Stimulated activated CD8-positive, alpha-beta memory T cell treated with anti-CD3 and anti-CD28 coated beads, Interleukin-4, amount 100 ng/mL, for 4 hours (primary cell): Measurements from ENCODE around the gene ARFIP1.
"Not testable (repeated sequence)": the region's sequence is repeated elsewhere in the genome, so short reads cannot be mapped to it uniquely, and the experiment has no call there.

ENCODE experiments used
- DNase-seq, 2 donors: peaks; one replicate each; pipeline ENCODE4 v3.0.0-alpha.2; 2020; ENCODE audit warnings: low read depth in 2 of 2, low spot score in 1 of 2

ARFIP1 gene

DNA sequence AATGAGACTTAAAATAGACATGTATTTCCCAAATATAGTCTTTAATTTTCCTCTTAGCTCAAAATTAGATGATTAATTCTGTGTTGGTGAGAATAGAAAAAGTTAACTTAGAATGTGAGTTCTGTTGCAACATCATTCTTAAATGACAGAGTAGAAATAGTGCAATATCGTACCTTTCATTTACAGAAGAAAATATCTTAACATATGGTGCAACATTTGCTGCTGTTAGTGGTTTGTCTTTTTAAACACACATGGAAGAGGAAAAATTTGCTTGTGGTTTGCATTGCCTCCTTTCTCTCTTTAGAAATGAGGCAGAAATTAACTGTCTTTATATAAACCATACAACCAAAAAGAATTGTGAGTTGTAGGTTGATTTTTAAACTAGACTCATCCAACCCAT lies 117.1 kb downstream of the ARFIP1 start:
- no peak for DNase-seq

DNA sequence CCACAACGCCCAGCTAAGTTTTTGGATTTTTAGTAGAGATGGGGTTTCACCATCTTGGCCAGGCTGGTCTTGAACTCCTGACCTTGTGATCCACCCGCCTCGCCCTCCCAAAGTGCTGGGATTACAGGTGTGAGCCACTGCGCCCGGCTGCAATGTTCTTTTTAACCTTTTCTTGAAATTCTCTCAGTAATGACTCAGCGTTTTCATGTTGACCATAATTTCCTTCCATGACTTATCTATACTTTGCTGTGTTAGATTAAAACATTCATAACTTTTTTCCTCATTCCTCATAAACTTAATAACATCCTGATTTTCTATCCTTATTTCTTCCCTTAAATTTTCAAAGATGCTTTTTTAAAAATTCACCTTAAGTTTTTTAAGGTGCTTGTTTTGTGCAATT lies 118.4 kb downstream of the ARFIP1 start:
- DNase-seq = not testable (repeated sequence)

DNA sequence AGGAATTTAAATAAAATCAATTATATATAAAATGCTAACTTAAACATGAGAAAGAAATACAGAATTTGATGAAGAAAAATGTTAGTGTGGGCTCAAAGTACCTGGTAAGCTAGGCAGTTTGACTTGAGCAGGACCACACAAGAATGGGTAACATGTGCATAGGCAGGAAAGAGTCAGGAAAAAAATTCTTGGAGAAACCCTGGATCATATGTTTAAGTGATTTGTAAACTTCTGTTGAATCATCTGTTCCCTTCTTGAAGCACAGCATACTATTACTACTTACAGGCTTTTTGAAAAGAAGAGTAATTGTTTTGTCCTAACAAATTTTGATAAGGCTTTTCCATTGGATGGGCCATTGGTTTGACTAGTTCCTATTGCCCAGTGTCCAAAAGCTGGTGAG lies 118.9 kb downstream of the ARFIP1 start:
- DNase-seq = no peak

DNA sequence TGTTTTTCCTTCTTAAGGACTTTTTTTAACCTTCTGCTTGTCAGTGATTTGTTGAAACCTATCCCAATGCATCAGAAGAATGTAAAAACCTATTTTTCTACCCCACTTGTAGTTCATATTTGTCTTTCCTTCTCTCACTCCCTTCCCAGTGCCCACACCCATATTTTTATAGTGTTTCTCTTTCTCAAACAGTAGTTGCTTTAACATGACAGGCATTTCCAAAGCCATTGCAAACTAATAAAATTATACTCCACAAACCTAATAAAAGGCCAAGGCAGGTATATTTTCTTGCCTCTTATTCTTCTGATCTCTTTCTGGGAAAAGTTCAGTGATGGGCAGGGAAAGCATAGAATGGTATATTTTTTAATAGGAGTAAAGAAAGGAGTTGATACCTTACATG lies 120.6 kb downstream of the ARFIP1 start:
- no peak for DNase-seq

DNA sequence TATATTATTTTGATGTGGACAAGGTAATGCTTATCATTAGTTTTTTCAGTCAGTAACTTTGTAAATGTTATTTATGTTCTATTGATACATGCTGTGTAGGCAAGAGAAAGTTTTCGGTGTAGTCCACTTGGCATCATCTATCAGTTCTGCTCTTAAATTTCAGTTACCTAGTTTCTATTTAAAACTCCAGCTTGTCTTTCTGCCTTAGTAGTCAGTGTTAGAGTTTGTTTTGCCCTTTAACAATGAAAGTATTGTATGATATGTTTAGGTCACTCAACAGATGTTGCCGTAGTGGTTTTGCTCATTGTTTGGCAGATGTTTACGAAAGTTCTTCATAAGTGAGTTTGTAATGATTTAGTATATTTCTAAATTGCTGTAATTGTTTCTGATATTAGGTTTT lies 121.5 kb downstream of the ARFIP1 start:
- no peak for DNase-seq

DNA sequence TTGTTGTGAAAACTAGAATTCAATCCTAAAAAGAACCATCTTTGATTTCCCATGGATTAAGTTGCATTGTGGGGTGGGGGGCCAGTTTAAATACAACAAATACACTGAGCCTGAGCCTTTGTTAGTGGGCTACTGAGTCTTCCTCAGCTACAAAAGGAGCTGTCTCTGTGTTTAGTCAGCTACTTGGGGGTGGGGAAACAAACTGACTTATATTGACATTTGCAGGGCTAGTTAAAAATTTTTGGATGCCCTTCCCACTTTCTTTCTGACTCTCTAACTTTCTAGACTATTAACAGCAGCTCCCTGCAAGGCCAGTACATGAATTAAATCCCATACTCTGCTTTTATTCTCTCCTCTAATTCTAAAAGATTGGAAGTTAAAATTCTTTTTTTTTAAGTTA lies 123.9 kb downstream of the ARFIP1 start:
- no peak for DNase-seq

DNA sequence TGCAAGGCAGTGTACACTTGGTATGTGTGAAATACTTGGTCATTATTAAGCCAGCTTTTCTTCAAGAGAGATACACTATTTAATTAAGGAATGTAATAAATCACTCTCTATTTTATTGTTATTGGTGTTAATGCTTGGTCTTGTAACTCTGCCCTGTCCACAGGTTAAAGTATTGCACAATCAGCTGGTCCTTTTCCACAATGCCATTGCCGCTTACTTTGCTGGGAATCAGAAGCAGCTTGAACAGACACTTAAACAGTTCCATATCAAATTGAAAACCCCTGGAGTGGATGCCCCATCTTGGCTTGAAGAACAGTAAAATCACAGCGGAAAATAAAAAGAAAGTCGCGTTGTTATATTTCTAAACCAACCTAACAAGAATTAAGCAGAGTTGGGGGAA lies 130.1 kb downstream of the ARFIP1 start:
- no peak for DNase-seq

DNA sequence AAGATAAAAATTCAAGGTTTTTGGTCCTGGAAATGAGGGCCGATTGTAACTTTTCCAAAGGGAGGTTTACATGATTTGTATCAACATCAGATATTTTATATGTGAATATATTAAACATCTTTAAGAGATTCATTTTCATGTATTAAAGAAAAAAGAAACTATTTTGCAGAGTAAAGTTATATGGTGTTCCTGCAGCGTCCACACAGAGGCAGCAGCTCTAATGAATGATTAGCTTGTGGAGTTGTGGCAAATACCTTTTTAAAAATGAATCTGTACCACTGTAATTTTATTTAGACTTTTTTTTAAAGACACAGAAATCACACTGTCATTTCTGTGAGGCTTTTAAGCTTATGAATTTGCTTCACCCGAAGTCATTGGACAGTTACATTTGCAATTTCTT lies 130.8 kb downstream of the ARFIP1 start:
- no peak for DNase-seq

DNA sequence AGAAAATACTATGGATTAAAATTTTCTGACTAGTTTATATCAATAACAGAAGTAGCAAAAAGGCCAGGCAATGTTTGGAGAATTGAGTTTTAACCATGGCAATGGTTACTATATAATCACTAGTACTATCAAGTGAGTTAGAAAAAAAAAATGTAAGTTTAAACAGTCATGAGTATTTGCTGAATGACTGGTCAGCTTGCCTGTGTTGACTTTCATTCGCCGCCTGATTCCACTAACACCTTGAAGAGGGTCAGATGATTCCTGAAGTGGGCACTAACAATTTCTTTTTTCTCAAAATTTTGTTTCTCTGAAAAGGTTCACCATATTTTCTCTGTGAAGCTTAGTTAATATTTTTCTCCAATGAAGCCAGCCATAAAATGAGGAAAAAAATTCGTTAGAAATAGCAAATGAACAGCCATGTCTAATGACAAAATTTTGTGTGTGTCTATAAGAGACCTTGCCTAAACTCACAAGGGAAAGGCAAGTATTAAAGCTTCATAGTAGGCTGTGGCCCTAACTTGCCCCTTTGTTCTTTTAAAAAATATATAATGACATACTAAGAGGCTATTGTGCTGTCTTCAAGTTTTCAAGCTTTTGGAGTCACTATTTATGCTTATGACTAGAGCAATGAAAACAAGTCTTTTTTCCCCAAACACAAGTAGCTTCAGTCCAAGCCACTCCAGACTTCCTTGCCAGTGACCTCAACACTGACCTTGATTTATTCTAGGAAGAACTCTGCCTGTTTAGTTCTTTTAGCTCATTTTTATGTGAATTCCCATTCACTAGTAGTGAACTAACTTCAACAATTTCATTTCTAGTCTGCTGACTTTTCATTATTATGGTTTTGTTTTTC lies 138.0 kb downstream of the ARFIP1 start:
- no peak for DNase-seq

DNA sequence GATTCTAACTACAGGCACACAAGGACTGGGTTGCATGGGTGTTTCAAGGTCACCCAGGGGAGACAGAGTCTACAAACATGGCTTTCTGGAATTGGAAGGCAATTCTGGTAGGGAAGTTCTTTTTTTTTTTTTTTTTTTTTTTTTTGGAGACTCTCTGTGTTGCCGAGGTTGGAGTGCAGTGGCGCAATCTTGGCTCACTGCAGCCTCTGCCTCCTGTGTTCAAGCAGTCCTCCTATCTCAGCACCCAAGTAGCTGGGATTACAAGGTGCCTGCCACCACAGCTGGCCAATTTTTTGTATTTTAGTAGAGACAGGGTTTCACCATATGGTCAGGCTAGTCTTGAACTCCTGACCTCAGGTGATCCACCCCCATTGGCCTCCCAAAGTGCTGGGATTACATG lies 140.1 kb downstream of the ARFIP1 start:
- no peak for DNase-seq

DNA sequence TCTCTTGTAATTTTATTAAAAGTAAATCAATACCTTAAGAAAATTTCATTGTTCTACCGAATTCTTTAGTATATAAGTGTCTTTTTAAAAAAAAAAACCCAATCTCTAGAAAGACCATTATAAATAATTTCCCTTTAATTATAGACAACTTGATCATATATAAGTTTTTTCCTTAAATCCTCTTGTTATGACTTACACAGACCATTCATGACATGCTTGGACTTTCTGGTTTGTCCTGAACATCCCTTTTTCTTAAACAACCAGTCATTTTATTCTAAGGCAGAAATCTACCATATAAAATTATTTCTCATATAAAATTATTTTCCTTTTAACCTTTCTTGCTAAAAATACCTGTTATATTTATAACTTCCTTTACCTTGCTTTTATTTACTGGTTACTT lies 141.0 kb downstream of the ARFIP1 start:
- DNase-seq = no peak

DNA sequence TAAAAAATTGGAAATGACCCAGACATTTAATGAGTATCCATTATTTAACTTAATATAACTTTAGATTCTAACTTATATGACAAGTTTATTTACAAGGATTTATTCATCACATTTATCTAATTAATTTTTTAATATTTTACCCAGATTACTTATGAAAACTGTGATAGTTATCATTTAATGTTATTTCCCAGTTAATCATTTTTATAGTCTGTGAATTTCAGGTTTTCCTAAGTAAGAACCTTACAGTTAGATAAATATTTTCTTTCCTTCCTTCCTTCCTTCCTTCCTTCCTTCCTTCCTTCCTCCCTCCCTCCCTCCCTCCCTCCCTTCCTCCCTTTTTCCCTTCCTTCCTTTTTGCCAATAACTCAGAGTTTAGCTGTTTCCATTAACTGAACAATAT lies 141.5 kb downstream of the ARFIP1 start:
- DNase-seq = no peak

DNA sequence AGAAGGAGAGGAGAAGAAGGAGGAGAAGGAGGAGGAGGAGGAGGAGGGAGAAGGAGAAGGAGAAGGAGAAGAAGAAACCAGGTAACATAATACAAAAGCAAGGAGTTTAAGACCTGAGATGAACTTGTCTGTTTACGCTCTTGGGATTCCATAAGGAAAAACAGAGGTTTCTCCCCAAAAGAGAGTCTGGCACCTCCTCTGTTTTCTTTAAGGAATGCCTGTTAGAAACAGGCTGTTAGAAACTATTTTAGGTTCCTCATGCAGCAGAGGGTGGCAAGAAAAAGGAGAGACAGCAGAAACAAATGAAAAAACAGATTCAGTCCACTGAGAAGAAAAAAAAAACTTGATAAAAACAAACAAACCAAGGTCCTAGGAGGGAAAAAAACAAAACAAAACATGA lies 146.1 kb downstream of the ARFIP1 start:
- DNase-seq = no peak

DNA sequence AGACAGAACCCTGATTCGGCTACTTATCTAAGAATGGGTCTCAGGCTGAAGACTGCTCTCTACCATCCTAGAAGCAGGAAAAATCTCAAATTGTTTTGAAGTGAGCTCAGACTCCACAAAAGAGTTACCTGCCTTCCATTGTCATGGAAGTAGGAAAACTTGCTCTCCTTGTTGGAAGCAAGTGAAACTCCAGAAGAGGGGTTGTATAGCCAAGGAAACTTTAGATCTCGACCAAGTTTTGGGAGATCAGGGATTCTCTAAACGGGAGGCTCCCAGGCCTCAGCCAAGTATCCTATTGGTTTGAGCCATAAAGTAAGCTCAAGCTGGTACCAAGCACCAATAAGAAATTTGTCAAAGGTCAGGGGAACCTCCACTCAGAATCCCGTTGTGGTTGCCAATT lies 147.2 kb downstream of the ARFIP1 start:
- no peak for DNase-seq

DNA sequence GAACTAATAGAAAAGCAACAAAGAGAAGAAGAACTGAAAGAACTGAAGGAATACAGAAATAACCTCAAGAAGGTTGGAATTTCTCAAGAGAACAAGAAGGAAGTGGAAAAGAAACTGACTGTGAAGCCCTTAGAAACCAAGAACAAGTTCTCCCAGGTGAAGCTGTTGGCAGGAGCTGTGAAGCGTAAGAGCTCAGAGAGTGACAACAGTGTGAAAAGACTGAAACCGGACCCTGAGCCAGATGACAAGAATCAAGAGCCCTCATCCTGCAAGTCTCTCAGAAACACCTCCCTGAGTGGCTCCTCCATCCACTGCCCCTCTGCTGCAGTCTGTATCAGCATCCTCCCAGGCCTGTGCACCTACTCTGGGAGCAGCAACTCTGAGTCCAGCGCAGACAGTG lies 148.0 kb downstream of the ARFIP1 start:
- DNase-seq = no peak

DNA sequence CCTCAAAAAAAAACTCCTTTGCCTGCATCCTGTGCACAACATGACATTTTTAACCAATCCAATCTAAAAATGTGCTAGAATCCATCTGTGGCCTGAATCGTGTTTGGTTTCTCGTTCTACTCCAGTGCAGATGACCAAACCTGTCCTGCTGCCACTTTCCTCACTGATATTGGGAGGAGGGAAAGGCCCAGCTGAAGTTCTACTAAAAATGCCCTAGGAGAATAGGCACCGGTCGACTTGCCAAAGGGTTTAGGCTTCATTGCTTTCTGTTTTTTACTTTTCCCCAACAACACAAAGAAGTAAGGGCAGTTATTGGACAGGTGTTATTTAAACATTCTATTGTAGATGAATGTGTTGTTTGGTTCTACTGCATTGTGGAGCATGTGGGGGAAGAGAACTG lies 148.5 kb downstream of the ARFIP1 start:
- no peak for DNase-seq

DNA sequence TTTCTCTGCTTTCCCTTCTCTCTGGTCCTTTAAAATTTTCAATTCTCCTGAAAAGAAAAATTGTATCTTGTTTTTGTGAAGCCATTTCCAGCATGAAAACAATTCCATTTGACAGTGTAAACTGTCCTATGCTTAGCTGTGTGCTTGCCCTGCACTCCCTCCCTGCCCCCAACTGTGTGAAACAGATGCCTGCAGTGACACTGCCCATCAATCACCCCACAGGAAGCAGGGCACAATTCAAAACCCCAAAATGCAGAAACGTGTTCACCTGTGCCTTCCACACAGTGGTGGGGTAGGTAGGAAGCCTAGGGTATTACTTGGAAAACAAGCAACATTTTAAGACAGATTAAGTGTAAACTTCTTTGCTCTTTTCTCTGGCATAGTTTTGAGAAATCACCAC lies 150.1 kb downstream of the ARFIP1 start:
- no peak for DNase-seq

DNA sequence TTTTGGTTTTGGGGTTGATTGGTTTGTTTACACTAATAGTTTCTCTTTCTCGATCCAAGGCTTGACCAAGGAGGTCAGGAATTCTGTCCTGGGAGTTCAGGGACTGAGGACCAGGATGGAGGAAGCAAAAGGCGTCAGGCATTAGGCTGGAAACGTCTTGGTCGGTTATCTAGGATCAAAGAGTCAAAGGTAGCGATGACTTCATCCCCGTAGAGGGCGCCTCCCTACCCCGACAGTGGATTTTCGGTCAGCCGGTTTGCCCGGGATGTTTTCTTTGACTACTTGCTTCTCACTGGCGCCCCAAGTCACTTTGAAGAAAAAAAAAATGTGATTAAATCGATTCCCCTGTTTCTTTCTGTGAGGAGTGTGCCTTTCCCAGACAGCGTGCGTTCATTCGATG lies 155.4 kb downstream of the ARFIP1 start:
- no peak for DNase-seq

DNA sequence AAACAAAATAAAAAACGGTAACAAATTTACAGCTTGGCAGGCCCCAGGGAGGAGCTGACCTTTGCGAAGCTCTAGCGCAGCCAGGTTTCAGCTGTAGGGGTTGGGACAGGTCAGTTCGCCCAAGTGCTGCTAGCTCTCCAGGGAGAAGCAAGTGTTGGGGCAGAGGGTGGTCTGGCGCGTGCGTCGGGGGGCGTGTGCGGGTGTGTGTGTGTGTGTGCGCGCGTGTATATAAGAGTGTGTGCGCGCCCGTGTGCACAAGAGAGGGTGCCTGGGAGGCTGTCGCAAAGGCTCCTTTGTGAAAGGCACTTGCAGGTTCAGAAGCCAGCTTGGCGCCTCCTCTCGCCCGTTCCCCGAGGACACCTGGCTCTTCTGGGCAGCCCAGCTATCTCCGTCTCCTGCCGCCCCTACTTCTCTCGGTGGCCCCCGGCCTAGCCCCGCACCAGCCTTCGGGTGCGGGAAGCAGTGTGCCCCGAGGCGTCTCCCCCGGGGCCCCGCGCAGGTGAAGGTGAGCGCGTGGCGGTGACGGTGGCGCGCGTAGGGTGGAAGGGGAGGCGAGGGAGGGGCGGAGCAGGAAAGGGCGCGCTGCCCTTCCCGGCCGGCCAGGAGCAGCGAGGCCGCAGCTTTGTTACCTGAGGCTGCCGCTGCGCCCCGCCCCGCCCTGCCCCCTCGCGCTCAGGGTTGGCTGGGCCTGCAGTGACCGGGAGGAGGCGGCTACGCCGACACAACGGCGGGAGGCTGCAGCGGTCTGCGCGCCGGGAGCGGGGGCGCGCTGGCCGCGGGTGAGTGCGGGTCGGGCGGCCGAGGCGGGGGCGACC lies 156.1 kb downstream of the ARFIP1 start, which contains the start of gene FHDC1:
FHDC1 (plus strand) TSS at position 693 of the 815 bp plus-strand sequence. CDS start 6,735 bp downstream, outside the sequence.
- no peak for DNase-seq

DNA sequence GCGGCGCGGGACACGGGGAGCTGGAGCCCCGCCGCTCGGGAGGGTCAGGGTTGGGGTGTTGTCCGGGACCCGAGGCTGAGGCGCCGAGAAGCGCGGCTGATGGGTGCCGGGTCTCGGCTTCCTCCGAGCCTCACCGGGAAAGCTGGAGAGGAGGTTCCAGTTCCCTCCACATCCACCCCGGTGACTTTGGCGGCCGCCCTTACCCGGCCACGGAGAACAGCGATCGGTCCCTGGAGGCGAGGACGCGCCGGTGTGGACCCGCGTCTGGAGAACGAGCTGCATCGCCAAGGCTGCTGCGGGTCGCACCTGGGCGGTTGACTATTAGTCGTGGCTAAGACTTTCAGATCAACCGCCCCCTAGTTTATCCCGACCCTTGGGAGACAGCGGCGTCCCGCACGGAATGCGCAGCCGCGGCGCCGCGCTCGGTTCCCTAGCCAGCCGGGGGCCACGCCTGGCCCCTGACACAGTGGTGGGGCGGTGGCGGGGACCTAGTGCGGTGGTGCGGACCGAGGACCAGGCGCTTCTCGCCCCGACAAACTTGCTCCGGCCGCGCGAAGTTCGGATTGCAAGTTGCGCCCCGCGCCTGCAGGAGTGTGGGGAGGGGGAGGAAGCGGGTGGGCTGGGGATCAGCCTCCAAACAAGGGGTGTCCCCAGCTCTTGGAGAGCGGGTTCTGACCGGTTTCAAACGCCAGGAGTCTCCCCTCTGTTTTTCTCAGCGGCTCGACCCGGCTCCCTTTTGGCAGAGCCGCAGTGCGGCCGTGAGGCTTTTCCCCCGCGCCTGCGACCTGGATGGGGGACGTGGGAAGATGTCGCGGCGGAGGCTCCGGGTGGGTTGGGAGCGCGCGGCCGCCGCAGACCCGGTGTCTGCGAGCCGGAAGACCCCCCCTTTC lies 156.9 kb downstream of the ARFIP1 start:
- DNase-seq = no peak
